Measurements from ENCODE around the gene SIK2. TPM values are rescaled to one million over a fixed set of nuclear protein-coding genes. Genes with fewer than 3 reads are reported as not detected.

Gene SIK2
- total RNA-seq, 4 donors from 2014 or later = 6.6 to 19.1 (median 16.2) TPM

DNA sequence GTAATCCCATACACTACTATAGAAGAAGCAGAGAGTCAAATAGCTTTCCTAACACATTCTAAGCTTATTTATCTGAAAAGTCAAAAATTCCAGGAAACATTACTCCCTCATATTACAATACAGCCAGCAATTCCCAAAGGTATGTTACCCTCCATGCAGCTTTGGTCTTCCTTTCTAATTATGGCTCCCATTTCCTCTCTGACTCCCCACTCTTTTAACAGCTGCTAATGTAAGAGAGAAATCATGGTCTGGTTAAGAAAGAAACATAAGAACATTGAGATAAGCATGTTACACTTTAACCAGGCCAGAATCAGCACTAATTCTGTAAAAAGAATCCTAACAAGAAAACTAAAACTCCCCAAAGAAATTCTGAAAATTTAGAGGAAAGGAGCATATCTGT is 157.1 kb downstream of the SIK2 start:
- DNase-seq = no peak
- H3K9me3 ChIP-seq = no peaks in the 10 kb centered on the region
- no peaks in the 10 kb centered on the region for H3K27me3 ChIP-seq
- peaks cover 0 to 19% (median 6%) of the 10 kb centered on the region in 4 donors for H3K4me1 ChIP-seq
- H3K4me3 ChIP-seq = no peak overlapping the region
- no peak overlapping the region for H3K27ac ChIP-seq
- H3K36me3 ChIP-seq = peaks cover 0 to 47% (median 19%) of the 10 kb centered on the region in 4 donors
- TF ChIP-seq POLR2AphosphoS5 (IDR thresholded peaks at IDR 0.05) = no peak
- TF ChIP-seq, protein P1, sequence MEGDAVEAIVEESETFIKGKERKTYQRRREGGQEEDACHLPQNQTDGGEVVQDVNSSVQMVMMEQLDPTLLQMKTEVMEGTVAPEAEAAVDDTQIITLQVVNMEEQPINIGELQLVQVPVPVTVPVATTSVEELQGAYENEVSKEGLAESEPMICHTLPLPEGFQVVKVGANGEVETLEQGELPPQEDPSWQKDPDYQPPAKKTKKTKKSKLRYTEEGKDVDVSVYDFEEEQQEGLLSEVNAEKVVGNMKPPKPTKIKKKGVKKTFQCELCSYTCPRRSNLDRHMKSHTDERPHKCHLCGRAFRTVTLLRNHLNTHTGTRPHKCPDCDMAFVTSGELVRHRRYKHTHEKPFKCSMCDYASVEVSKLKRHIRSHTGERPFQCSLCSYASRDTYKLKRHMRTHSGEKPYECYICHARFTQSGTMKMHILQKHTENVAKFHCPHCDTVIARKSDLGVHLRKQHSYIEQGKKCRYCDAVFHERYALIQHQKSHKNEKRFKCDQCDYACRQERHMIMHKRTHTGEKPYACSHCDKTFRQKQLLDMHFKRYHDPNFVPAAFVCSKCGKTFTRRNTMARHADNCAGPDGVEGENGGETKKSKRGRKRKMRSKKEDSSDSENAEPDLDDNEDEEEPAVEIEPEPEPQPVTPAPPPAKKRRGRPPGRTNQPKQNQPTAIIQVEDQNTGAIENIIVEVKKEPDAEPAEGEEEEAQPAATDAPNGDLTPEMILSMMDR (IDR thresholded peaks at IDR 0.05) = no peak
- TF ChIP-seq EP300 (IDR thresholded peaks at IDR 0.05; ENCODE audit: low read depth) = no peak
- TF ChIP-seq POLR2A (IDR thresholded peaks at IDR 0.05) = no peak
- in situ Hi-C loops (cut with MboI; ENCODE audit: low pct_ligation_motif_present in 1 of 4, low pct_unique_long_range_greater_than_20kb in 1 of 4, low sequenced_read_pairs in 3 of 4) (no loop called here), intact Hi-C loops (cut with DNase I; ENCODE audit: low total_unique reads) (no loop called here)

DNA sequence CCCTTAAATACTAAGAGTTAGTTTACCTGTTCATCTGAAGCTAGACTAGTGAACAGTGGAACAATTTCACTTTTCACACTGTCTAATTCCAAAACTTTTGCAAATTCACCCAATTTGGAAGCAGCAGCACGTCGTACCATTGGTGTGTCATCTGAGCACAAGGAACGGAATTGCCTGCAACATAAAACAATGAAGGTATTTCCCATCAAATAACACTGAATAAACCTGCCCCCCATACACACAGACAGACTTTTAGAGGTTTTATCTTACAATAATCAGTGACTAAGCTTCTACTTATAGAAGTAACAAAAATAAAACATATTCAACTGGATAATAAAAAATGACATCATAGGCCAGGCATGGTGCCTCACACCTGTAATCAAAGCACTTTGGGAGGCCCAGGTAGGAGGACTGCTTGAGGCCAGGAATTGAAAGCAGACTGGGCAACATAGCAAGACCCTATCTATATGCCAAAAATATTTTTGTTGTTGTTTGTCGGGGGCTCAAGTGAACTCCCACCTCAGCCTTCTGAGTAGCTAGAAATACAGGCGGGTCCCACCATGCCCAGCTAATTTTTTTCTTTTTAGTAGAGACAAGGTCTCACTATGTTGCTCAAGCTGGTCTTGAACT is 157.6 kb downstream of the SIK2 start:
- intact Hi-C loops (cut with DNase I; ENCODE audit: low total_unique reads) = no loop called here
- H3K9me3 ChIP-seq = no peaks in the 10 kb centered on the region
- TF ChIP-seq POLR2AphosphoS5 (IDR thresholded peaks at IDR 0.05) (no peak), POLR2A (IDR thresholded peaks at IDR 0.05) (no peak), EP300 (IDR thresholded peaks at IDR 0.05; ENCODE audit: low read depth) (no peak)
- TF ChIP-seq, protein P1 (IDR thresholded peaks at IDR 0.05) = no peak
- peaks cover 3 to 24% (median 11%) of the 10 kb centered on the region in 4 donors for H3K4me1 ChIP-seq
- no peak overlapping the region for H3K4me3 ChIP-seq
- H3K27ac ChIP-seq = no peak overlapping the region
- peaks cover 0 to 47% (median 16%) of the 10 kb centered on the region in 4 donors for H3K36me3 ChIP-seq
- WGBS, 2 donors (ENCODE audit: low coverage in 1 of 2) = 70 to 81% methylated on average over 4 to 5 of the region's 5 CpGs
- in situ Hi-C loops (cut with MboI; ENCODE audit: low pct_ligation_motif_present in 1 of 4, low pct_unique_long_range_greater_than_20kb in 1 of 4, low sequenced_read_pairs in 3 of 4) = loop anchor here in 1 of 4 donors (10.0 kb wide), 1 partner anchor 155 kb away; the partner anchor contains the start of gene SIK2
- no peak for DNase-seq
- no peaks in the 10 kb centered on the region for H3K27me3 ChIP-seq

DNA sequence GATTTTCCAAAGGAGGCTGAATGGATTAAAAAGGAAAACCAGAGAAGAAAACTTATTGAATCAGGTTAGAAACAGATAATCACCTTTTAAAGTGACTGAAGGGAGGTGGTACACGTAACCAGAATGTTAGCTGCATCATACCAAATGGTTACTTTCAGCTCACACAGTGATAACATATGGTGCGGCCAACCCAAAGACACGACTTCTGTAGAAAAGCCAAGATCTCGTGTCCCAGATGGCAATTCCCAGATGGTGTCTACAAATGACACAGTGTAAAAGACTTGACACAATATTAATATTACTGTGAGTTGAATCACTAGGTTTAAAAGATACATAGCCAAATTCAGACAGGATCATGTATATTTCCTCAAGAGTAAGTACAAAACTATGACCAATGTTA is 158.8 kb downstream of the SIK2 start:
- Histone ChIP-seq H3K27ac (no peak overlapping the region), H3K9me3 (no peaks in the 10 kb centered on the region), H3K4me1 (peaks cover 8 to 29% (median 12%) of the 10 kb centered on the region in 4 donors), H3K27me3 (no peaks in the 10 kb centered on the region), H3K36me3 (peaks cover 0 to 43% (median 16%) of the 10 kb centered on the region in 4 donors), H3K4me3 (no peak overlapping the region)
- DNase-seq = no peak
- no peak for TF ChIP-seq POLR2AphosphoS5 (IDR thresholded peaks at IDR 0.05)
- TF ChIP-seq, protein P1 (IDR thresholded peaks at IDR 0.05) = no peak
- TF ChIP-seq POLR2A (IDR thresholded peaks at IDR 0.05) = no peak
- no peak for TF ChIP-seq EP300 (IDR thresholded peaks at IDR 0.05; ENCODE audit: low read depth)
- intact Hi-C loops (cut with DNase I; ENCODE audit: low total_unique reads) = no loop called here
- 83 to 100% methylated on average over 4 of the region's 4 CpGs for WGBS, 2 donors (ENCODE audit: low coverage in 1 of 2)
- in situ Hi-C loops (cut with MboI; ENCODE audit: low pct_ligation_motif_present in 1 of 4, low pct_unique_long_range_greater_than_20kb in 1 of 4, low sequenced_read_pairs in 3 of 4) = loop anchor here in 1 of 4 donors (10.0 kb wide), 1 partner anchor 156 kb away; the partner anchor contains the start of gene SIK2

DNA sequence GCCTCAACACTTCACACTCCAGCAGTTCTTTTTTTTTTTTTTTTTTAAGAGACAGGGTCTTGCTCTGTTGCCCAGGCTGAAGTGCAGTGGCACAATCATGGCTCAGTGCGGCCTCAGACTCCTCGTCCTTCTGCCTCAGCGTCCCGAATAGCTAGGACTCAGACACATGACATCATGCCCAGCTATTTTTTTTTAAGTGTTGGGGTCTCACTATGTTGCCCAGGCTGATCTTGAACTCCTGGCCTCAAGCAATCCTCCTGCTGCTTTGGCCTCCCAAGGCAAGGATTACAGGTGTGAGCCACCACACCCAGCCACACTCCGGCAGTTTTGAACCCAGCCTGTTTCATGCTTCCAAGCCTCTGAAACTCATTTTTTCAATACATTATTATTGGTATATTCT is 160.3 kb downstream of the SIK2 start:
- Histone ChIP-seq H3K4me3 (no peak overlapping the region), H3K9me3 (no peaks in the 10 kb centered on the region), H3K27ac (no peak overlapping the region), H3K36me3 (peaks cover 0 to 41% (median 13%) of the 10 kb centered on the region in 4 donors), H3K27me3 (no peaks in the 10 kb centered on the region), H3K4me1 (peaks cover 14 to 30% (median 18%) of the 10 kb centered on the region in 4 donors)
- in situ Hi-C loops (cut with MboI; ENCODE audit: low pct_ligation_motif_present in 1 of 4, low pct_unique_long_range_greater_than_20kb in 1 of 4, low sequenced_read_pairs in 3 of 4) (loop anchor here in 1 of 4 donors (10.0 kb wide), 1 partner anchor 158 kb away; the partner anchor contains the start of gene SIK2), intact Hi-C loops (cut with DNase I; ENCODE audit: low total_unique reads) (no loop called here)
- 94 to 100% methylated on average over 5 of the region's 5 CpGs for WGBS, 2 donors (ENCODE audit: low coverage in 1 of 2)
- TF ChIP-seq POLR2A (IDR thresholded peaks at IDR 0.05) (no peak), EP300 (IDR thresholded peaks at IDR 0.05; ENCODE audit: low read depth) (no peak), POLR2AphosphoS5 (IDR thresholded peaks at IDR 0.05) (no peak)
- TF ChIP-seq, protein P1 (IDR thresholded peaks at IDR 0.05) = no peak
- no peak for DNase-seq
